Peyer's patch (tissue), 4 donors: ENCODE data around the gene LIME1. TPM values are rescaled to one million over a fixed set of nuclear protein-coding genes. Genes with fewer than 3 reads are reported as not detected.

ENCODE experiments used
- DNase-seq, 3 donors: peaks; one replicate each; pipeline ENCODE4 v3.0.0-alpha.2; 2017 to 2019
- H3K27ac ChIP-seq, 4 donors: fragments of 200-600 bp; sonication (generic); one replicate each; pipeline ENCODE4 v1.5.1; 2016 to 2019
- H3K27me3 ChIP-seq, 2 donors: fragments of 200-600 bp; sonication (generic); one replicate each; pipeline ENCODE4 v1.5.1; 2019
- H3K36me3 ChIP-seq, 3 donors: fragments of 200-600 bp; sonication (generic); one replicate each; pipeline ENCODE4 v1.5.1; 2016 to 2019
- H3K4me1 ChIP-seq, 4 donors: fragments of 200-600 bp; sonication (generic); one replicate each; pipeline ENCODE4 v1.5.1; 2016 to 2019
- H3K4me3 ChIP-seq, 4 donors: fragments of 200-600 bp; sonication (generic); 1 replicate in 3 of 4; 2 replicates in 1 of 4; pipeline ENCODE4 v1.5.1; 2016 to 2019; ENCODE audit warnings: mild to moderate bottlenecking in 1 of 4
- H3K9me3 ChIP-seq, 4 donors: fragments of 200-600 bp; sonication (generic); one replicate each; pipeline ENCODE4 v1.5.1; 2016 to 2019; ENCODE audit warnings: mild to moderate bottlenecking in 1 of 4
- POLR2A ChIP-seq, 2 donors: fragments of 450-650 bp; IDR thresholded peaks; one replicate each; pipeline ENCODE4 v1.5.1; 2017; ENCODE audit warnings: antibody characterized with exemption in 2 of 2, mild to moderate bottlenecking in 2 of 2, moderate library complexity in 2 of 2
- total RNA-seq, 4 donors: library from RNA; depleted of rRNA; stranded (reverse); fragments of >200 nt; gene quantifications; one replicate each; pipeline ENCODE4 v1.1.0, GENCODE V29; 2016
- TF ChIP-seq, protein P1 (sequence below), 6 experiments: fragments of 450-650 bp in 4 of 6; fragments of 200-600 bp in 2 of 6; sonication (generic) in 1 of 6; IDR thresholded peaks; one replicate each; pipeline ENCODE4 v1.5.1; 2017 to 2019; ENCODE audit warnings: antibody characterized with exemption in 6 of 6, mild to moderate bottlenecking in 3 of 6, moderate library complexity in 1 of 6

The LIME1 gene
- total RNA-seq, 4 donors from 2014 or later: 32.6 to 55.3 (median 41.0) TPM

DNA sequence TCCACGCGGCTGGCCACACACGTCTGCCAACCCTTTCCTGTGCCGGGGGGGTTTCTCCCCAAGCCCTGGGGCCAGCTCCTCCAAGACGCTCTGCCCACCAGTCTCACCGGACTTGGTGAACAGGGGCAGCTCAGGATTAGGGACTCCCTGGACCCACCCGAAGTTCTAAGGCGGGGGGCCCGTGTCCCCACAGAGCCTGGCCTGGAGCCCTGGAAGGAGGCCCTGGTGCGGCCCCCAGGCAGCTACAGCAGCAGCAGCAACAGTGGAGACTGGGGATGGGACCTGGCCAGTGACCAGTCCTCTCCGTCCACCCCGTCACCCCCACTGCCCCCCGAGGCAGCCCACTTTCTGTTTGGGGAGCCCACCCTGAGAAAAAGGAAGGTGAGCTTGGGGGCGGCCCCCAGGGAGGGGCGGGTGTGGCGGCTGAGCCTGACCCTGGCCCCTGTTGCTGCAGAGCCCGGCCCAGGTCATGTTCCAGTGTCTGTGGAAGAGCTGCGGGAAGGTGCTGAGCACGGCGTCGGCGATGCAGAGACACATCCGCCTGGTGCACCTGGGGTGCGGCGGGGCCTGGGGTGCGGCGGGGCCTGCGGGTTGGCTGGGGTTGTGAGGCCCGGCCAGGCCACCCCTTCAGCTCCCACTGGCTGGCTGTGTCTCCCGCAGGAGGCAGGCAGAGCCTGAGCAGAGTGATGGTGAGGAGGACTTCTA, 5.4 kb downstream of the LIME1 start:
- Histone ChIP-seq H3K27me3 (no peaks in the 10 kb centered on the region), H3K36me3 (peaks cover 0 to 22% (median 0%) of the 10 kb centered on the region in 3 donors), H3K27ac (peak overlapping the region; percentile 76 to 86 (median 83)), H3K4me3 (peak overlapping the region in 2 of 4 donors; percentile 3 to 74), H3K9me3 (no peaks in the 10 kb centered on the region), H3K4me1 (peaks cover 0 to 41% (median 30%) of the 10 kb centered on the region in 4 donors)
- DNase-seq: no peak
- TF ChIP-seq, protein P1, sequence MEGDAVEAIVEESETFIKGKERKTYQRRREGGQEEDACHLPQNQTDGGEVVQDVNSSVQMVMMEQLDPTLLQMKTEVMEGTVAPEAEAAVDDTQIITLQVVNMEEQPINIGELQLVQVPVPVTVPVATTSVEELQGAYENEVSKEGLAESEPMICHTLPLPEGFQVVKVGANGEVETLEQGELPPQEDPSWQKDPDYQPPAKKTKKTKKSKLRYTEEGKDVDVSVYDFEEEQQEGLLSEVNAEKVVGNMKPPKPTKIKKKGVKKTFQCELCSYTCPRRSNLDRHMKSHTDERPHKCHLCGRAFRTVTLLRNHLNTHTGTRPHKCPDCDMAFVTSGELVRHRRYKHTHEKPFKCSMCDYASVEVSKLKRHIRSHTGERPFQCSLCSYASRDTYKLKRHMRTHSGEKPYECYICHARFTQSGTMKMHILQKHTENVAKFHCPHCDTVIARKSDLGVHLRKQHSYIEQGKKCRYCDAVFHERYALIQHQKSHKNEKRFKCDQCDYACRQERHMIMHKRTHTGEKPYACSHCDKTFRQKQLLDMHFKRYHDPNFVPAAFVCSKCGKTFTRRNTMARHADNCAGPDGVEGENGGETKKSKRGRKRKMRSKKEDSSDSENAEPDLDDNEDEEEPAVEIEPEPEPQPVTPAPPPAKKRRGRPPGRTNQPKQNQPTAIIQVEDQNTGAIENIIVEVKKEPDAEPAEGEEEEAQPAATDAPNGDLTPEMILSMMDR (IDR thresholded peaks at IDR 0.05): no peak
- no peak for TF ChIP-seq POLR2A (IDR thresholded peaks at IDR 0.05)

DNA sequence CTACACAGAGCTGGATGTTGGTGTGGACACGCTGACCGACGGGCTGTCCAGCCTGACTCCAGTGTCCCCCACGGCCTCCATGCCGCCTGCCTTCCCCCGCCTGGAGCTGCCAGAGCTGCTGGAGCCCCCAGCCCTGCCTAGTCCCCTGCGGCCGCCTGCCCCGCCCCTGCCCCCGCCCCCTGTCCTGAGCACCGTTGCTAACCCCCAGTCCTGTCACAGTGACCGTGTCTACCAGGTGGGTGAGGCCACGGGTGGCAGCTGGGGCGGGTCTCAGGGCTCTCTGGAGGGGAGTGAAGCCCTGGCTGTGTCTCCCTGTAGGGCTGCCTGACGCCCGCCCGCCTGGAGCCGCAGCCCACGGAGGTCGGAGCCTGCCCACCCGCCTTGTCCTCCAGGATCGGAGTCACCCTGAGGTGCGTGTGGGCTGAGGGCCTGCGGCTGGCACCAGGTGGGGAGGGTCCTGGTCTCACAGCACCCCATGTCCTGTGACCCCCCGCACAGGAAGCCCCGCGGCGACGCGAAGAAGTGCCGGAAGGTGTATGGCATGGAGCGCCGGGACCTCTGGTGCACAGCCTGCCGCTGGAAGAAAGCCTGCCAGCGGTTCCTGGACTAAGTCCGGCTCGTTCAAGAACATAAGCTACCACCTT, 6.0 kb downstream of the LIME1 start:
- Histone ChIP-seq H3K27ac (no peak overlapping the region), H3K4me3 (no peak overlapping the region), H3K36me3 (peaks cover 0 to 22% (median 0%) of the 10 kb centered on the region in 3 donors), H3K27me3 (no peaks in the 10 kb centered on the region), H3K4me1 (peaks cover 0 to 34% (median 26%) of the 10 kb centered on the region in 4 donors), H3K9me3 (no peaks in the 10 kb centered on the region)
- no peak for TF ChIP-seq POLR2A (IDR thresholded peaks at IDR 0.05)
- TF ChIP-seq, protein P1 (IDR thresholded peaks at IDR 0.05): no peak
- no peak for DNase-seq

DNA sequence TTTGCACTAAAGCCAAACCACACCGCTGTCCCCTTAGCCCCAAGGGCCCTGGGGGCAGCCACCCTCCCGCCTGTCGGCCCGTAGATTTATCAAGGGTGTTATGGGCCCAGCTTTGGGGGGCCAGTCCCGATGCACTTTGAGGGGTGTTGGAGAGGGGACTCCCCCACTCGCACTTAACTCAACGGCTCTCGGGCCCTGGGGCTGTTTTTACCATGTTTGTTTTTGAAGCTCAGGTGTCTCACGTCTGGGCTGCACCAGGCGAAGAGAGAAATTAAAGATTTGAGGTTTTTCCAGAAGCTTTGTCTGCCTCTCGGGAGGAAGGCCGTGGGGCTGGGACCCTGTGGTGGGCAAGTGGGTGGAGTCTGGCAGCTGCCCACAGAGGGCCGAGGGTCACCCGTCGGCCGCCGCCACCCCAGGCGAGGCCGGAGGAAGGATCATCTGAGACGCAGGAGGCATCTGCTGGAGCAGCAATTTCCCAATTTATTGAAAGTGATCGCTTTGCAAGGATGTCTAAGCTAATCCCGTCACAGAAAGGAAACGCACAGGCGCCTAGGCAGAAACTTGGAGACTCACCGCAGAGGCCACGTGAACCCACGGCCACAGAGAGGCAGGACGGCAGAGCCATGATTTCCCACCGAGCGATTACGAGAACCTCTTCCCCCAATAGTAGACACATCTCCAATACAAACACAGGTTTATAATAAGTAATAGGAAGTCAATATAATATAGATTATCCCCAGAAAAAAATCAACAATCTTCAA, 6.9 kb downstream of the LIME1 start:
- Histone ChIP-seq H3K36me3 (peaks cover 0 to 22% (median 0%) of the 10 kb centered on the region in 3 donors), H3K9me3 (no peaks in the 10 kb centered on the region), H3K27ac (no peak overlapping the region), H3K27me3 (no peaks in the 10 kb centered on the region), H3K4me1 (peaks cover 0 to 25% (median 19%) of the 10 kb centered on the region in 4 donors), H3K4me3 (no peak overlapping the region)
- no peak for TF ChIP-seq POLR2A (IDR thresholded peaks at IDR 0.05)
- TF ChIP-seq, protein P1 (IDR thresholded peaks at IDR 0.05): no peak
- no peak for DNase-seq

DNA sequence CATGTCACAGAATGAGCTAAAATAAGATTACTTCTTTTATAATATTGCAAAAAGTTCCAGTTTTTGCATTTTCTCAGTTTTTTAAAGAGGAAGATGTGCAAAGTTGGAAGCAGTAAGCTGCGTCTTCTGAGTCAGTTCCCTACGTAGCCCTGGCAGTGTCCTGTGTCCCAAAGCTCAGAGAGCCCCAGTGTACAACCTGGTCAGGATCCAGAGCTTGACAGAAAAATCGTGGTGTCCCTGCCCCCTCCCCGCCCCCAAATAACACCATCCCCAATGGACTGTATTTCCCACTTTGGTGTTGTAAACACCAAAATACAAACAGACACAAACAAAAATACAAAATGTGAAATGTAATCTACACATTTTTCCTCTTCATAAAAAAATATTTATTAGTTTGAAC, 7.7 kb downstream of the LIME1 start:
- H3K36me3 ChIP-seq: peaks cover 0 to 22% (median 0%) of the 10 kb centered on the region in 3 donors
- peaks cover 0 to 17% (median 12%) of the 10 kb centered on the region in 4 donors for H3K4me1 ChIP-seq
- H3K9me3 ChIP-seq: no peaks in the 10 kb centered on the region
- no peak for TF ChIP-seq POLR2A (IDR thresholded peaks at IDR 0.05)
- TF ChIP-seq, protein P1 (IDR thresholded peaks at IDR 0.05): no peak
- H3K27me3 ChIP-seq: no peaks in the 10 kb centered on the region
- no peak overlapping the region for H3K27ac ChIP-seq
- no peak for DNase-seq
- H3K4me3 ChIP-seq: no peak overlapping the region

DNA sequence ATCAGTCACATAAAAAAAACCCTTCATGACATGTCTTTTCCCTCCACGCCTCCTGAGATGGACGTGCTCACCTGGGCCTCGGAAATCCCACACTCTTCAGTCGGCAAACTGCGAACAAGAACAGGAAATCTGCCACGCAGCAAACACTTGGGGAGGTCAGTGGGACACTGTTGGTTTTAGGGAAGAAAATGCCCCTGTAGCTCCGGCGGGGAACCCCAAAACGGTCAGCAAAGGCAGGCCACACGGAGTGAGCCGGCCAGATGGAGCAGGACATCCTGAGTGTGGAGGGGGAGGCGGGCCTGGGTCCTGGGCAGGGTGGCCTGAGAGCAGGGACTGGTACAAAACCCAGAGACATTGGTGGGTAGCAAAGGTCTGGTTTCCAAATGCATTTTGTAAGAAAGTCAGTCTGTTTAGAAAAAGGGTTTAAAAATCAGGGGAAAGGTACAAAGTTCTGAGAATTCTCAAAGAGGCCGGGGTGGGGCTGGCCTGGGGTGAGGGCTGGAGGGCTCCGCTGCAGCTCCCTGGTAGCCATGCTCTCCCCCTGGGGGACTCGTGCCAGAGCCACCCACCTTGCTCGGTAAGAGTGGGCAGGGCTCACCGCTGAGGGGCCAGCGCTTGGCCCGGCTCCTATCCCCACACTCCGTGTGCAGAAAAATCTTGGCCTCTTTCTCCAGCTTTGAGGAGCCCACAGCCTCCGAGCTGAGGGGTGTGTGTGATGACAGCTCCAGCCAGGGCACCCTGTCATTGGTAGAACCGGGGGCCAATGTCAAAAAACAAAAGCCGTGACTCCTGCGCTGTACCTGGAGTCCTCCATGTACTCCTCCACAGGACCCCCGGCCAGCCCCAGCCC, 8.3 kb downstream of the LIME1 start:
- Histone ChIP-seq H3K36me3 (peaks cover 0 to 22% (median 0%) of the 10 kb centered on the region in 3 donors), H3K4me1 (peaks cover 0 to 16% (median 11%) of the 10 kb centered on the region in 4 donors), H3K27me3 (no peaks in the 10 kb centered on the region), H3K27ac (no peak overlapping the region), H3K9me3 (no peaks in the 10 kb centered on the region), H3K4me3 (no peak overlapping the region)
- TF ChIP-seq, protein P1 (IDR thresholded peaks at IDR 0.05): no peak
- TF ChIP-seq POLR2A (IDR thresholded peaks at IDR 0.05): no peak
- no peak for DNase-seq
